GM18505 (cell line): ENCODE data around the gene DENND4C.
"Not testable (repeated sequence)": the region's sequence is repeated elsewhere in the genome, so short reads cannot be mapped to it uniquely, and the experiment has no call there.

Source experiments
- ATAC-seq: cut with Tn5 transposase; IDR thresholded peaks from one replicate; pipeline ENCODE4 v1.9.1; 2021; ENCODE audit not compliant: unreplicated experiment
- POLR2A ChIP-seq: IDR thresholded peaks from 4 replicates; pipeline ENCODE4 v1.6.1; 2011; ENCODE audit warnings: borderline replicate concordance; ENCODE audit not compliant: insufficient read depth, insufficient read length; ENCODE audit errors: extremely low read depth

Gene DENND4C

DNA sequence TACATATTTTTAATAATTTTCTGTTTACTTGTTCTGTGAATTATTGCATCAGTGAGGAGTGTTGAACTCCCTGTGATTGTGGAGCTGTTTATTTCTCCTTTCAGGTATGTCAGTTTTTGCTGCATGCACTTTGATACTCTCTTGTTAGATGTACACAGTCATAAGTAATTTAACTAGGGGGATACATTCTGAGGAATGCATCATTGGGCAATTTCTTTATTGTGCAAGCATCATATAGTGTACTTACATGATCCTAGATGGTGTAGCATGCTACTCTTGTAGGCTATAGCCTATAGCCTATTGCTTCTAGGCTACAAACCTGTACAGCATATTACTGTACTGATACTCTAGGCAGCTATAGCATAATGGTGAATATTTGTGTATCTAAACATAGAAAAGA lies 9.5 kb downstream of the DENND4C start:
- no peak for TF ChIP-seq POLR2A
- no peak for ATAC-seq

DNA sequence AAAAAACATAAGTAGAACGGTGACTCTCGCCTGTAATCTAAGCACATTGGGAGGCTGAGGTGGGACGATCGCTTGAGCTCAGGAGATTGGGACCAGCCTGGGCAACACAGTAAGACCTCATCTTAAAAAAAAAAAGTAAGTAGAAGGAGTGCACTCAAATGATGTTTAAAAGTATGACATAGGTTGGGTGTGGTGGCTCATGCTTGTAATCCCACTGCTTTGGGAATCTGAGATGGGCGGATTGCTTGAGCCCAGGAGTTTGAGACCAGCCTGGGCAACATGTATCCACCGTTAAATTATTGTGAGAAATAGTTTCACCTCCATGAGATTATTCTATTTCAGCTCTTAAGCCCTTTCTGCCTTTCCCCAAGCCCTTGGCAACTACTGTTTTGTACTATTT lies 11.2 kb downstream of the DENND4C start:
- no peak for ATAC-seq
- no peak for TF ChIP-seq POLR2A

DNA sequence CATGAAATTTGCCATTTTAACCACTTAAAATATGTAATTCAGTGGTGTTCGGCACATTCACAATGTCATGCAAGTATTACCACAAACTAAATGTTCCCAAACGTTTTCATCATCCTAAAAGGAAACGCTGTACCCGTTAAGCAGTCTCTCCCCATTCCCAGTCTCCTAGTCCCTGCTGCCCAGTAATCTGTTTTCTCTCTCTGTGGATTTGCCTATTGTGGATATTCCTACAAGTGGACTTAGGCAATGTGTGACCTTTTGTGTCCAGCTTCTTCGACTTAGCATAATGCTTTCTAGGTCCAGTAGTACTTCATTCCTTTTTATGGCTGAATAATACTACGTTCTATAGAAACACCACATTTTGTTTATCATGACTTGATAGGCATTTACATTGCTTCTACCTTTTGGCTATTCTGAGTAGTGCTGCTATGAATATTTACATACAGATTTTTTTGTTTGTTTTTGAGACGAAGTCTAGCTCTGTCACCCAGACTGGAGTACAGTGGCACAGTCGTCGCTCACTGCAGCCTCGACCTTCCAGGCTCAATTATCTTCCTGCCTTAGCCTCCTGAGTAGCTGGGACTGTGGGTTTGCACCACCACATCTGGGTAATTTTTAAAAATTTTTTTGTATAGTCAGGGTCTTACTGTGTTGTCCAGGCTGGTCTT lies 13.0 kb downstream of the DENND4C start:
- TF ChIP-seq POLR2A = no peak
- ATAC-seq = no peak

DNA sequence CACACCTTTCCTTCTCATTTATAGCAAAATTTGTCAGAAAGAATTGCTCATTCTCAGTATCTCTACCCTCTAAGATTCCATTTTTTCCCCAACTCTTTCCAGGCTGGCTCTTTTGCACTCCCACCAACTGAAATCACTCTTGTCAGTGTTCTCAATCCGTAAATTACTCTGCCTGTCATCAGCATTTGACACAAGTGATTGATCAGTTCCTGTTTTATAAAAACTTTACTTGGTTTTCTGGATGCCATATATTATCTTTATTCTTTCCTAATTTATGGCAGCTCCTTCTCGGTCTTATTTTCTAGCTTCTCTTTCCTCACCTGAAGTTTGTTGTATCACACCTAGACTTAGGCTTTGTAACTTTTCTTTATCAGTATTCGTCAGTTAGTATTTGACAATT lies 16.4 kb downstream of the DENND4C start:
- no peak for ATAC-seq
- no peak for TF ChIP-seq POLR2A

DNA sequence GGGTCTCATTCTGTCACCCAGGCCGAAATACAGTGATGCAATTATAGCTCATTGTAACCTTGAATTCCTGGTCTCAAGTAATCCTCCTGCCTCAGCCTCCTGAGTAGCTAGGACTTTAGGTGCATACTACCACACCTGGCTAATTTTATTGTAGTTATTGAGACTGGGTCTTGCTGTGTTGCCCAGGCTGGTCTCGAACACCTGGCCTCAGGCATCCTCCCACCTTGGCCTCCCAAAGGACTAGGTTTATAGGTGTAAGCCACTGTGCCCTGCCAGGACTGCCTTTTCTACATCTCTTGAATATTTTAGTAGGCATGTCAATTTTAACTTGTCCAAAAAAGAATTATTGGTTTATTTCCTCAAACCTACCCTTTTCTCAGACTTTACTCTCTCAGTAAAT lies 16.9 kb downstream of the DENND4C start:
- no peak for TF ChIP-seq POLR2A
- ATAC-seq = no peak

DNA sequence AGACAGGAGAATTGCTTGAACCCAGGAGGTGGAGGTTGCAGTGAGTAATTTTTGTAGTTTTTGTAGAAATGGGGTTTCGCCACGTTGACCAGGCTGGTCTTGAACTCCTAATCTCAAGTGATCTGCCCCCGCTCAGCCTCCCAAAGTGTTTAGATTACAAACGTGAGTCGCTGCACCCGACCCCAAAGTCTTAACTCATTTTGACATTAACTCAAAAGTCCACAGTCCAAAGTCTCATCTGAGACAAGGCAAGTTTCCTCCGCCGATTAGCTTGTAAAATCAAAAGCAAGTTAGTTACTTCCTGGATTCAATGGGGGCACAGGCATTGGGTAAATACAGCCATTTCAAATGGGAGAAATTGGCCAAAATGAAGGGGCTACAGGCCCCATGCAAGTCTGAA lies 19.9 kb downstream of the DENND4C start:
- ATAC-seq = not testable (repeated sequence)

DNA sequence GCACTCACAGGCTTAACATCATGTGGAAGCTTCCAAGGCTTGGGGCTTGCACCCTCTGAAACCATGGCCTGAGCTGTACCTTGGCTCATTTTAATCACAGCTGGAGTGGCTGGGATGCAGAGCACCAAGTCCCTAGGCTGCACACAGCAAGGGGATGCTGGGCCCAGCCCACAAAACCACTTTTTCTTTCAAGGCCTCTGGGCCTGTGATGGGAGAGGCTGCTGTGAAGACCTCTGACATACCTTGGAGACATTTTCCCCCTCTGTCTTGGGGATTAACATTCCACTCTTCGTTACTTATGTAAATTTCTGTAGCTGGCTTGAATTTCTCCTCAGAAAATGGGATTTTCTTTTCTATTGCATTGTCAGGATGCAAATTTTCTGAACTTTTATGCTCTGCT lies 20.7 kb downstream of the DENND4C start:
- ATAC-seq = not testable (repeated sequence)

DNA sequence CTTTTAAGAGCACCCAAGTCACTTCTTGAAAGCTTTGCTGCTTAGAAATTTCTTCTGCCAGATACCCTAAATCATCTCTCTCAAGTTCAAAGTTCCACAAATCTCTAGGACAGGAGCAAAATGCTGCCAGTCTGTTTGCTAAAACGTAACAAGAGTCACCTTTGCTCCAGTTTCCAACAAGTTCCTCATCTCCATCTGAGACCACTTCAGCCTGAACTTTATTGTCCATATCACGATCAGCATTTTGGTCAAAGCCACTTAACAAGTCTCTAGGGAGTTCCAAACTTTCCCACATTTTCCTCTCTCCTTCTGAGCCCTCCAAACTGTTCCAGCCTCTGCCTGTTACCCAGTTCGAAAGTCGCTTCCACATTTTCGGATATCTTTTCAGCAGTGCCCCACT lies 21.1 kb downstream of the DENND4C start:
- not testable (repeated sequence) for ATAC-seq

DNA sequence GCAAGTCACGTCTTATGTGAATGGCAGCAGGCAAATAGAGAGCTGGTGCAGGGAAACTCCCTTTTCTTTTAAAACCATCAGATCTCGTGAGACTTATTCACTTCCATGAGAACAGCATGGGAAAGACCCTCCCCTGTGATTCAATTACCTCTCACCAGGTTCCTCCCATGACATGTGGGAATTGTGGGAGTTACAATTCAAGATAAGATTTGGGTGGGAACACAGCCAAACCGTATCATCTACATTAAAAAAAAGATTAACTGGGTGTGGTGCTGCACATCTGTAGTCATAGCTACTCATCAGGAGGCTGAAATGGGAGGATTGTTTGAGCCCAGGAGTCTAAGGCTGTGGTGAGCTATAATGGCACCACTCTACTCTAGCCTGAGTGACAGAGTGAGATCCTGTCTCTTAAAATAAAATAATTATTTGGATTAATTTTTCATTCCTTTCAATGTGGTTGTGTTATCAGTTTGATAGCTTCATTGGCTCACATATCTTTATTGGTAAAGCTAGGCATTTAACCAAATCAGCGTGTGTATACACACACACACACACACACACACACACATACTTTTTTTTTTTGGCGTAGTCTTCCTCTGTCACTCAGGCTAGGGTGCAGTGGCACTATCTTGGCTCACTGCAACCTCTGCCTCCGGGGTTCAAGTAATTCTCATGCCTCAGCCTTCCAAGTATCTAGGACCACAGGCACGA lies 21.8 kb downstream of the DENND4C start:
- no peak for TF ChIP-seq POLR2A
- no peak for ATAC-seq

DNA sequence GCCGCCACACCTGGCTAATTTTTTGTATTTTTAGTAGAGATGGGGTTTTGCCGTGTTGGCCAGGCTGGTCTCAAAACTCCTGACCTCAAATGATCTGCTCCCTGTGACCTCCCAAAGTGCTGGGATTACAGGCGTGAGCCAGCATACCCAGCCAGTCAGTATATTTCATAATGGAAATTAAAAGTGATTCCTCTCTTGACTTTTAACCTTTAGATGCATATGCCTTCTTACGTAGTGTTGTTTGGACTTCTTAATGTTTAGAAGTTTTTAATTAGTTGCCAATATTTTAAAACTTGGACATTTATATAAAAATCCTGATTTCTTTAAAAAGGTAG lies 22.4 kb downstream of the DENND4C start:
- no peak for ATAC-seq
- TF ChIP-seq POLR2A = no peak

DNA sequence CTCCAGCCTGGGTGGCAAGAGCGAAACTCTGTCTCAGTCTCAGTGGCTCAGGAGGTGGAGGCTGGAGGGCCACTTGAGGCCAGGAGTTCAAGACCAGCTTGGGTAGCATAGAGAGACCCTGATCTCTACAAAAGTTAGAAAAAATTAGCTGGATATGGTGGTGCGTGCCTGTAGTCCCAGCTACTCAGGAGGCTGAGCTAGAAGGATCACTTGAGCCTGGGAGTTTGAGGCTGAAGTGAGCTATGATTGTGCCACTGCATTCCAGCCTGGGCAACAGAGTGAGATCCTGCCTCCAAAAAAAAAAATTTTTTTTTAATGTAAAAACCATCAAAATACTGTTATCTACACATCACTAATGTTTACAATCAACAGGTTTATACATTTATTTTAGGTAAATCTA lies 24.6 kb downstream of the DENND4C start:
- no peak for ATAC-seq
- no peak for TF ChIP-seq POLR2A

DNA sequence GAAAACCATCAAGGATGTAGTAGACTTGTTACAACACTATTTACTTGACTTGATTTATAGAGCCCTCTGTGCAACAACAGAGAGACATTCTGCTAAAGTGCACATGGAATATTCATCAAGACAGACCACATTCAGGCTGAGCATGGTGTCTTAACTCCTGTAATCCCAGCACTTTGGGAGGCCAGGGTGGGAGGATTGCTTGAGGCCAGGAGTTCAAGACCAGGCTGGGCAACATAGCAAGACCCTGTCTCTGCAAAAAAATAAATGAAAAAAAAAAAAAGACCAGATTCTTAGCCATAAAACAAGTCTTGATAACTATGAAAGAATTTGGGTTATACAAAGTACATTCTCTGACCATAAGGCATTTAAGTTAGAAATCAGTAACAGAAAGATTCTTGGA lies 25.3 kb downstream of the DENND4C start:
- ATAC-seq = no peak
- TF ChIP-seq POLR2A = no peak

DNA sequence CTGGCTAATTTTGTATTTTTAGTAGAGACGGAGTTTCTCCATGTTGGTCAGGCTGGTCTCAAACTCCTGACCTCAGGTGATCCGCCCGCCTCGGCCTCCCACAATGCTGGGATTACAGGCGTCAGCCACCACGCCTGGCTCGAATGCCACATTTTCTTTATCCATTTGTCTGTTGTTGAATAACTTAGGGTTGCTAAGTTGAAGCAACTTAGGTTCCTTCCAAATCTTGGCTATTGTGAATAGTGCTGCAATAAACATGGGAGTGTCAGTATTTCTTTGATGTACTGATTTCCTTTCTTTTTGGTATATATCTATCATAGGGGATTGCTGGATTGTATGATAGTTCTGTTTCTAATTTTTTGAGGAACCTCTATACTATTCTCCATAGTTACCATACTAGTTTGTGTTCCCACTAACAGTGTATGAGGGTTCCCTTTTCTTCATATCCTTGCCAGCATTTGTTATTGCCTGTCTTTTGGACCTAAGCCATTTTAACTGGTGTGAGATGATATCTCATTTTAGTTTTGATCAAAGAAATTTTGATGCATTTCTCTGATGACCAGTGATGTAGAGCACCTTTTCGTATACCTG lies 29.3 kb downstream of the DENND4C start:
- not testable (repeated sequence) for ATAC-seq

DNA sequence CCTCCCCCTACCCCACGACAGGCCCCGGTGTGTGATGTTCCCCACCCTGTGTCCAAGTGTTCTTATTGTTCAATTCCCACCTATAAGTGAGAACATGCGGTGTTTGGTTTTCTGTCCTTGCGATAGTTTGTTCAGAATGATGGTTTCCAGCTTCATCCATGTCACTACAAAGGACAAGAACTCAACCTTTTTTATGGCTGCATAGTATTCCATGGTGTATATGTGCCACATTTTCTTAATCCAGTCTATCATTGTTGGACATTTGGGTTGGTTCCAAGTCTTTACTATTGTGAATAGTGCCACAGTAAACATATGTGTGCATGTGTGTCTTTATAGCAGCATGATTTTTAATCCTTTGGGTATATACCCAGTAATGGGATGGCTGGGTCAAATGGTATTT lies 35.1 kb downstream of the DENND4C start:
- ATAC-seq = not testable (repeated sequence)

DNA sequence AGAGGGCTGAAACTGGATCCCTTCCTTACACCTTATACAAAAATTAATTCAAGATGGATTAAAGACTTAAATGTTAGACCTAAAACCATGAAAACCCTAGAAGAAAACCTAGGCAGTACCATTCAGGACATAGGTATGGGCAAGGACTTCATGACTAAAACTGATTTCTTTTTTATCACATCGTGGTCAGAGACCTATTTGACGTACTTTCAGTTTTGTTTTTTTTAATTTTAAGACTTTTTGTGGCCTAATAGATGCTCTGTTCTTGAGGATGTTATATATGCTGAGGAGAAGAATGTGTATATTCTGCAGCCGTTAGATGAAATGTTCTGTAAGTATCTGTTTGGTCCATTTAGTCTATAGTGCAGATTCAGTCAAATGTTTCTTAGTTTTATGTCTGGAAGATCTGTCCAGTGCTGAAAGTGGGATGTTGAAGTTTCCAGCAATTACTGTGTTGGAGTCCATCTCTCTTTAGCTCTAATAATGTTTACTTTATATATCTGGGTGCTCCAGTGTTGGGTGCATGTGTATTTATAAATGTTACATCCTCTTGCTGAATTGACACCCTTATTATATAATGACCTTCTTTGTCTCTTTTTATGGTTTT lies 36.4 kb downstream of the DENND4C start:
- not testable (repeated sequence) for ATAC-seq

DNA sequence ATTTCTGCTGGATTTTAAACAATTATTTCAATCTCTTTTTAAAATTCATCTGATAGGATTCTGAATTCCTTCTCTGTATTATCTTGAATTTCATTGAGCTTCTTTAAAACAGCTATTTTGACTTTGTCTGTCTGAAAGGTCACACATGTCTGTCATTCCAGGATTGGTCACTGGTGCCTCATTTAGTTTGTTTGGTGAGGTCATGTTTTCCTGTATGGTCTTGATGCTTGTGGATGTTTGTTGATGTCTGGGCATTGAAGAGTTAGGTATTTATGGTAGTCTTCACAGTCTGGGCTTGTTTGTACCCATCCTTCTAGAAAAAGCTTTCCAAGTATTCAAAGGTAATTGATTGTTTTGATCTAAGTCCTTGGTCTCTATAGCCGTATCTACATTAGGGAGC lies 39.1 kb downstream of the DENND4C start:
- ATAC-seq = no peak
- TF ChIP-seq POLR2A = no peak
